ENCODE data around the gene RBM20. TPM values are rescaled to one million over a fixed set of nuclear protein-coding genes. Genes with fewer than 3 reads are reported as not detected.

The RBM20 gene
- total RNA-seq, 1 experiment from 2014 or later, result not detected

GRCh38 chr10:110629680-110630191 is 14.4 kb upstream of the RBM20 start:
- peak; percentile 56 for DNase-seq
- intact Hi-C loops (cut with micrococcal nuclease; ENCODE audit: unreplicated experiment), result no loop called here
- peaks cover 12% of the 10 kb centered on the region for H3K4me1 Mint-ChIP-seq (ENCODE audit: low read depth, unreplicated experiment)
- BruUV-seq (replicated peaks), result no TSS peak
- no peaks in the 10 kb centered on the region for H3K9me3 Mint-ChIP-seq (ENCODE audit: low read depth, unreplicated experiment)
- no peak for TF ChIP-seq CTCF (IDR thresholded peaks at IDR 0.05; ENCODE audit: unreplicated experiment)
- H3K27ac Mint-ChIP-seq (ENCODE audit: unreplicated experiment), result no peak overlapping the region
- H3K27me3 Mint-ChIP-seq (ENCODE audit: unreplicated experiment), result no peaks in the 10 kb centered on the region
- no peak overlapping the region for H3K4me3 Mint-ChIP-seq (ENCODE audit: low read depth, unreplicated experiment)
- no peaks in the 10 kb centered on the region for H3K36me3 Mint-ChIP-seq (ENCODE audit: insufficient read depth, unreplicated experiment)
- CTCF ChIA-PET, result interaction anchor here (1.0 to 1.3 kb wide), 2 partner anchors 19 to 42 kb away, joined by 3 read pairs; no protein-coding TSS in a partner anchor

GRCh38 chr10:110631934-110632333 is 12.2 kb upstream of the RBM20 start:
- no peak overlapping the region for H3K27ac Mint-ChIP-seq (ENCODE audit: unreplicated experiment)
- H3K4me3 Mint-ChIP-seq (ENCODE audit: low read depth, unreplicated experiment), result no peak overlapping the region
- H3K36me3 Mint-ChIP-seq (ENCODE audit: insufficient read depth, unreplicated experiment), result no peaks in the 10 kb centered on the region
- no peak for TF ChIP-seq CTCF (IDR thresholded peaks at IDR 0.05; ENCODE audit: unreplicated experiment)
- intact Hi-C loops (cut with micrococcal nuclease; ENCODE audit: unreplicated experiment), result no loop called here
- CTCF ChIA-PET, result no interaction called here
- no peak for DNase-seq
- BruUV-seq (replicated peaks), result no TSS peak
- no peaks in the 10 kb centered on the region for H3K27me3 Mint-ChIP-seq (ENCODE audit: unreplicated experiment)
- peaks cover 12% of the 10 kb centered on the region for H3K4me1 Mint-ChIP-seq (ENCODE audit: low read depth, unreplicated experiment)
- no peaks in the 10 kb centered on the region for H3K9me3 Mint-ChIP-seq (ENCODE audit: low read depth, unreplicated experiment)

- DNase-seq, result no peak
- CTCF ChIA-PET, result no interaction called here
- Mint-ChIP-seq H3K27ac (ENCODE audit: unreplicated experiment) (no peak overlapping the region), H3K4me3 (ENCODE audit: low read depth, unreplicated experiment) (no peak overlapping the region), H3K36me3 (ENCODE audit: insufficient read depth, unreplicated experiment) (no peaks in the 10 kb centered on the region), H3K27me3 (ENCODE audit: unreplicated experiment) (no peaks in the 10 kb centered on the region), H3K9me3 (ENCODE audit: low read depth, unreplicated experiment) (no peaks in the 10 kb centered on the region), H3K4me1 (ENCODE audit: low read depth, unreplicated experiment) (peaks cover 12% of the 10 kb centered on the region)
- no TSS peak for BruUV-seq (replicated peaks)
- no peak for TF ChIP-seq CTCF (IDR thresholded peaks at IDR 0.05; ENCODE audit: unreplicated experiment)
- intact Hi-C loops (cut with micrococcal nuclease; ENCODE audit: unreplicated experiment), result no loop called here
These were observed 11.4 kb upstream of the RBM20 start for GRCh38 chr10:110632591-110633215.

- peaks cover 7% of the 10 kb centered on the region for H3K4me1 Mint-ChIP-seq (ENCODE audit: low read depth, unreplicated experiment)
- CTCF ChIA-PET, result no interaction called here
These were observed 9.5 kb upstream of the RBM20 start for GRCh38 chr10:110634527-110635209.

More at GRCh38 chr10:110634527-110635209, 9.5 kb upstream of the RBM20 start:
- Mint-ChIP-seq H3K9me3 (ENCODE audit: low read depth, unreplicated experiment) (no peaks in the 10 kb centered on the region), H3K36me3 (ENCODE audit: insufficient read depth, unreplicated experiment) (no peaks in the 10 kb centered on the region), H3K27ac (ENCODE audit: unreplicated experiment) (no peak overlapping the region), H3K27me3 (ENCODE audit: unreplicated experiment) (no peaks in the 10 kb centered on the region), H3K4me3 (ENCODE audit: low read depth, unreplicated experiment) (no peak overlapping the region)
- DNase-seq, result peak; percentile 56
- intact Hi-C loops (cut with micrococcal nuclease; ENCODE audit: unreplicated experiment), result no loop called here
- BruUV-seq (replicated peaks), result no TSS peak
- TF ChIP-seq CTCF (IDR thresholded peaks at IDR 0.05; ENCODE audit: unreplicated experiment), result no peak

Measured in Calu3 (cell line).